ENCODE data around the gene KAZN. TPM values are rescaled to one million over a fixed set of nuclear protein-coding genes. Genes with fewer than 3 reads are reported as not detected.

Gene KAZN
- total and polyA plus RNA-seq, 8 donors, result 11.1 to 37.5 (median 30.2) TPM

- no peak for TF ChIP-seq CTCF (IDR thresholded peaks at IDR 0.05)
- no peaks in the 10 kb centered on the region for H3K9me3 ChIP-seq
- no peaks in the 10 kb centered on the region for H3K36me3 ChIP-seq
- no peaks in the 10 kb centered on the region for H3K27me3 ChIP-seq
- DNase-seq (no peak), ATAC-seq (no peak)
- H3K4me1 ChIP-seq, result no peaks in the 10 kb centered on the region
- intact Hi-C loops (cut with DNase I), result no loop called here
- H3K4me3 ChIP-seq, result no peak overlapping the region
- H3K27ac ChIP-seq, result no peak overlapping the region
Observed at GRCh38 chr1:14913482-14914177, 315.1 kb downstream of the KAZN start.

- intact Hi-C loops (cut with DNase I), result no loop called here
- H3K36me3 ChIP-seq, result no peaks in the 10 kb centered on the region
- H3K27ac ChIP-seq, result no peak overlapping the region
- TF ChIP-seq CTCF (IDR thresholded peaks at IDR 0.05), result no peak
- no peak for ATAC-seq
- no peaks in the 10 kb centered on the region for H3K9me3 ChIP-seq
- DNase-seq, result no peak
- H3K27me3 ChIP-seq, result no peaks in the 10 kb centered on the region
- no peaks in the 10 kb centered on the region for H3K4me1 ChIP-seq
- H3K4me3 ChIP-seq, result no peak overlapping the region
Observed at GRCh38 chr1:14914351-14914988, 316.0 kb downstream of the KAZN start.

GRCh38 chr1:14915356-14916054 lies 317.0 kb downstream of the KAZN start:
- DNase-seq (peak in 1 of 4 donors; percentile 69), ATAC-seq (peak; percentile 83)
- Histone ChIP-seq H3K27ac (no peak overlapping the region), H3K4me1 (no peaks in the 10 kb centered on the region), H3K27me3 (no peaks in the 10 kb centered on the region), H3K36me3 (no peaks in the 10 kb centered on the region), H3K4me3 (no peak overlapping the region), H3K9me3 (no peaks in the 10 kb centered on the region)
- intact Hi-C loops (cut with DNase I), result no loop called here
- TF ChIP-seq CTCF (IDR thresholded peaks at IDR 0.05), result peak; percentile 88 to 90

- no peak for ATAC-seq
- DNase-seq, result no peak
- no peaks in the 10 kb centered on the region for H3K9me3 ChIP-seq
- peaks cover 0 to 19% of the 10 kb centered on the region in 2 donors for H3K27me3 ChIP-seq
- no peaks in the 10 kb centered on the region for H3K4me1 ChIP-seq
- H3K27ac ChIP-seq, result no peak overlapping the region
- no peak for TF ChIP-seq CTCF (IDR thresholded peaks at IDR 0.05)
- no peak overlapping the region for H3K4me3 ChIP-seq
- H3K36me3 ChIP-seq, result no peaks in the 10 kb centered on the region
- intact Hi-C loops (cut with DNase I), result no loop called here
Observed at GRCh38 chr1:14919289-14919688, 320.8 kb downstream of the KAZN start.

- no peak overlapping the region for H3K27ac ChIP-seq
- H3K36me3 ChIP-seq, result no peaks in the 10 kb centered on the region
- H3K27me3 ChIP-seq, result peaks cover 0 to 22% of the 10 kb centered on the region in 2 donors
- DNase-seq (no peak), ATAC-seq (no peak)
- H3K4me3 ChIP-seq, result no peak overlapping the region
- intact Hi-C loops (cut with DNase I), result no loop called here
- no peak for TF ChIP-seq CTCF (IDR thresholded peaks at IDR 0.05)
- H3K4me1 ChIP-seq, result peaks cover 0 to 3% of the 10 kb centered on the region in 2 donors
- no peaks in the 10 kb centered on the region for H3K9me3 ChIP-seq
Observed at GRCh38 chr1:14919751-14920150, 321.3 kb downstream of the KAZN start.

Data from left lung (tissue), 10 donors.